DND-41 (cell line): ENCODE results near the gene CFAP221.

ENCODE experiments used
- ATAC-seq: fragments of 200-7000 bp; cut with Tn5 transposase; 3 replicates; pipeline ENCODE4 v1.9.1; 2021; ENCODE audit warnings: low read depth; ENCODE audit not compliant: insufficient read depth
- DNase-seq: peaks from one replicate; pipeline ENCODE4 v3.0.0-alpha.2; 2020
- H2AFZ ChIP-seq: 2 replicates; pipeline ENCODE4 v1.6.0; 2012; ENCODE audit warnings: low read depth, low read length
- H3K27ac ChIP-seq: 2 replicates; pipeline ENCODE4 v1.5.1; 2012; ENCODE audit warnings: low read length, inconsistent platforms
- H3K27me3 ChIP-seq: fragments of 200-600 bp; sonication (generic); 2 replicates; pipeline ENCODE4 v1.6.0; 2012; ENCODE audit warnings: low read length, mild to moderate bottlenecking, inconsistent platforms; ENCODE audit not compliant: insufficient read depth, poor library complexity
- H3K36me3 ChIP-seq: 2 replicates; pipeline ENCODE4 v1.5.1; 2012; ENCODE audit warnings: low read length, inconsistent platforms; ENCODE audit not compliant: insufficient read depth
- H3K4me1 ChIP-seq: 2 replicates; pipeline ENCODE4 v1.5.1; 2012; ENCODE audit warnings: mild to moderate bottlenecking, low read length; ENCODE audit not compliant: insufficient read depth
- H3K4me2 ChIP-seq: 2 replicates; pipeline ENCODE4 v1.6.0; 2012; ENCODE audit warnings: mild to moderate bottlenecking, moderate library complexity, low read length, inconsistent platforms; ENCODE audit not compliant: insufficient read depth
- H3K4me3 ChIP-seq, 2 experiments: fragments of 200-600 bp in 1 of 2; shearing (Covaris generic) in 1 of 2; 2 replicates each; pipeline ENCODE4 v1.5.1; 2012 to 2016; ENCODE audit warnings: inconsistent platforms in 2 of 2, low read length in 2 of 2, mild to moderate bottlenecking in 2 of 2, low read depth in 1 of 2, moderate library complexity in 1 of 2
- H3K79me2 ChIP-seq: 2 replicates; pipeline ENCODE4 v1.6.0; 2012; ENCODE audit warnings: low read length, inconsistent platforms; ENCODE audit not compliant: insufficient read depth
- H3K9ac ChIP-seq: 2 replicates; pipeline ENCODE4 v1.6.0; 2012; ENCODE audit warnings: low read depth, mild to moderate bottlenecking, inconsistent platforms, low read length, moderate library complexity
- H3K9me3 ChIP-seq: 2 replicates; pipeline ENCODE4 v1.5.1; 2012; ENCODE audit warnings: low read length, moderate library complexity, mild to moderate bottlenecking, inconsistent platforms; ENCODE audit not compliant: insufficient read depth, severe bottlenecking
- H4K20me1 ChIP-seq: 2 replicates; pipeline ENCODE4 v1.6.0; 2012; ENCODE audit warnings: low read length; ENCODE audit not compliant: insufficient read depth
- EZH2 ChIP-seq: IDR thresholded peaks from 3 replicates; pipeline ENCODE4 v1.6.1; 2012; ENCODE audit warnings: borderline replicate concordance, low read depth, mild to moderate bottlenecking, moderate library complexity, low read length, inconsistent platforms; ENCODE audit not compliant: severe bottlenecking
- TF ChIP-seq, protein P1 (sequence below): IDR thresholded peaks from 2 replicates; pipeline ENCODE4 v1.5.1; 2012; ENCODE audit warnings: borderline replicate concordance, low read length, moderate library complexity, mild to moderate bottlenecking; ENCODE audit not compliant: poor library complexity, severe bottlenecking; ENCODE audit errors: extremely low read depth

The CFAP221 gene

GRCh38 chr2:119692954-119693353, 148.7 kb downstream of the CFAP221 start:
- ATAC-seq (no peak), DNase-seq (no peak)
- Histone ChIP-seq H3K4me1 (peaks cover 23% of the 10 kb centered on the region), H3K79me2 (no peaks in the 10 kb centered on the region), H3K9me3 (no peaks in the 10 kb centered on the region), H3K4me3 (no peak overlapping the region), H3K27ac (no peak overlapping the region), H4K20me1 (no peaks in the 10 kb centered on the region), H2AFZ (no peak overlapping the region), H3K4me2 (no peak overlapping the region), H3K36me3 (0 out of 2 replicates have a peak, but pooled peaks cover 6% of the 10 kb centered on the region), H3K9ac (no peak overlapping the region), H3K27me3 (no peaks in the 10 kb centered on the region)
- TF ChIP-seq, protein P1, sequence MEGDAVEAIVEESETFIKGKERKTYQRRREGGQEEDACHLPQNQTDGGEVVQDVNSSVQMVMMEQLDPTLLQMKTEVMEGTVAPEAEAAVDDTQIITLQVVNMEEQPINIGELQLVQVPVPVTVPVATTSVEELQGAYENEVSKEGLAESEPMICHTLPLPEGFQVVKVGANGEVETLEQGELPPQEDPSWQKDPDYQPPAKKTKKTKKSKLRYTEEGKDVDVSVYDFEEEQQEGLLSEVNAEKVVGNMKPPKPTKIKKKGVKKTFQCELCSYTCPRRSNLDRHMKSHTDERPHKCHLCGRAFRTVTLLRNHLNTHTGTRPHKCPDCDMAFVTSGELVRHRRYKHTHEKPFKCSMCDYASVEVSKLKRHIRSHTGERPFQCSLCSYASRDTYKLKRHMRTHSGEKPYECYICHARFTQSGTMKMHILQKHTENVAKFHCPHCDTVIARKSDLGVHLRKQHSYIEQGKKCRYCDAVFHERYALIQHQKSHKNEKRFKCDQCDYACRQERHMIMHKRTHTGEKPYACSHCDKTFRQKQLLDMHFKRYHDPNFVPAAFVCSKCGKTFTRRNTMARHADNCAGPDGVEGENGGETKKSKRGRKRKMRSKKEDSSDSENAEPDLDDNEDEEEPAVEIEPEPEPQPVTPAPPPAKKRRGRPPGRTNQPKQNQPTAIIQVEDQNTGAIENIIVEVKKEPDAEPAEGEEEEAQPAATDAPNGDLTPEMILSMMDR: no peak
- TF ChIP-seq EZH2: no peak

DNA sequence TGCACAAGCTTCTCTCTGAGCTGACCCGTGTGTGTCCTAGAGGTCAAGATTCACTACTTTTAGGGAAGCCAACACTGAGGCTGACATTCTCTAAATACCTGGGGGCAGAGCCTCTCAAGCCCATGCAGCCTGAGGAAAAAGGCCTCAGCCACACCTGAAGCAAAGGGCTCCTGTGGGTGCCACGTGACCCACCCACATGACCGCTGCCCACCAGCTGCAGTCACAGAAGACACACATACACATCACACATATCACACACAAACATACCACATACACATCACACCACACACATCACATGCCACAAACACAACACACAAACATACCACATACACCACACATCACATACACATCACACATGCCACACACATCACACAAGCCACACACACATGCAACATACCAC, 149.3 kb downstream of the CFAP221 start:
- no peak overlapping the region for H3K27ac ChIP-seq
- peaks cover 23% of the 10 kb centered on the region for H3K4me1 ChIP-seq
- no peaks in the 10 kb centered on the region for H3K9me3 ChIP-seq
- H3K4me2 ChIP-seq: no peak overlapping the region
- H3K4me3 ChIP-seq: no peak overlapping the region
- ATAC-seq (no peak), DNase-seq (no peak)
- H3K27me3 ChIP-seq: no peaks in the 10 kb centered on the region
- H3K36me3 ChIP-seq: 0 out of 2 replicates have a peak, but pooled peaks cover 6% of the 10 kb centered on the region
- no peak overlapping the region for H3K9ac ChIP-seq
- no peaks in the 10 kb centered on the region for H3K79me2 ChIP-seq
- TF ChIP-seq EZH2: no peak
- TF ChIP-seq, protein P1: no peak
- no peak overlapping the region for H2AFZ ChIP-seq
- H4K20me1 ChIP-seq: no peaks in the 10 kb centered on the region

GRCh38 chr2:119693967-119694366, 149.7 kb downstream of the CFAP221 start:
- no peak overlapping the region for H3K27ac ChIP-seq
- H2AFZ ChIP-seq: no peak overlapping the region
- H3K9ac ChIP-seq: no peak overlapping the region
- DNase-seq (no peak), ATAC-seq (no peak)
- H3K36me3 ChIP-seq: 0 out of 2 replicates have a peak, but pooled peaks cover 6% of the 10 kb centered on the region
- H4K20me1 ChIP-seq: no peaks in the 10 kb centered on the region
- no peaks in the 10 kb centered on the region for H3K79me2 ChIP-seq
- TF ChIP-seq EZH2: no peak
- TF ChIP-seq, protein P1: no peak
- no peaks in the 10 kb centered on the region for H3K27me3 ChIP-seq
- peaks cover 23% of the 10 kb centered on the region for H3K4me1 ChIP-seq
- H3K9me3 ChIP-seq: no peaks in the 10 kb centered on the region
- no peak overlapping the region for H3K4me2 ChIP-seq
- no peak overlapping the region for H3K4me3 ChIP-seq

DNA sequence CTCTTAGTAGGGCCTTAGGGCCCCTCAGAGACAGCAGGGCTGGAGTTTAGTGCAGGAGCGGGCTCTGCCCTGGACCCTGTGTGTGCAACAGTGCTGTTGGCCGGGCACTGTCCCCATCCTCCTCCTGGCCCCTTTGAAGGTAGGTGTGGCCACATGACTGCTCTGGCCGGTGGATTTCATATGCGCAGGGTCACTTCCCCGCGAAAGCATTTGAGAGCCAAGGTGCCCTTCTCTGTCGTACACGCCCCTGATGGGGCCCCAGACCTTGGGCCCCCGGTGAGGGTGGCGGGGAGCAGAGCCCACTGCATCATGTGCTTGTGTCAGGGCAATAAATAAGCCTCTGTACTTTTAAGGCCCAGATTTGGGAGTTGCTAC, 150.2 kb downstream of the CFAP221 start:
- no peak overlapping the region for H3K27ac ChIP-seq
- no peak overlapping the region for H2AFZ ChIP-seq
- no peaks in the 10 kb centered on the region for H4K20me1 ChIP-seq
- H3K79me2 ChIP-seq: no peaks in the 10 kb centered on the region
- no peak for ATAC-seq
- peaks cover 23% of the 10 kb centered on the region for H3K4me1 ChIP-seq
- no peak for DNase-seq
- H3K36me3 ChIP-seq: 0 out of 2 replicates have a peak, but pooled peaks cover under 1% of the 10 kb centered on the region
- no peak overlapping the region for H3K9ac ChIP-seq
- no peaks in the 10 kb centered on the region for H3K27me3 ChIP-seq
- H3K4me3 ChIP-seq: no peak overlapping the region
- peak overlapping the region; percentile 37; the same call in 1 of the 2 replicates for H3K4me2 ChIP-seq
- no peak for TF ChIP-seq EZH2
- TF ChIP-seq, protein P1: no peak
- no peaks in the 10 kb centered on the region for H3K9me3 ChIP-seq
